MM.1S (cell line): ENCODE data around the gene IQCC.

ENCODE experiments used
- CTCF ChIP-seq: fragments of 300-600 bp; sonication (generic); IDR thresholded peaks from 2 replicates; pipeline ENCODE4 v1.5.1; 2016; ENCODE audit warnings: antibody characterized with exemption, low read length, mixed read lengths
- EZH2 ChIP-seq: fragments of 300-600 bp; sonication (generic); optimal IDR thresholded peaks from 2 replicates; pipeline ENCODE3; 2017; ENCODE audit warnings: low read depth, mild to moderate bottlenecking, antibody characterized with exemption, low read length, mixed read lengths
- EZH2phosphoT487 ChIP-seq: fragments of 300-600 bp; sonication (generic); IDR thresholded peaks from 2 replicates; pipeline ENCODE4 v1.6.1; 2018; ENCODE audit warnings: antibody characterized with exemption, low read length

GRCh38 chr1:32249831-32250525, 44.5 kb downstream of the IQCC start:
- TF ChIP-seq CTCF = no peak
- TF ChIP-seq EZH2phosphoT487 = no peak
- TF ChIP-seq EZH2 = no peak
